Measurements from ENCODE around the gene MSMB. TPM values are rescaled to one million over a fixed set of nuclear protein-coding genes. Genes with fewer than 3 reads are reported as not detected.

MSMB gene
- total and polyA plus RNA-seq, 9 of the 15 experiments (the other 6 are each of a cell fraction or from before 2014, with no cell fraction given), result 0.21 to 0.60 TPM; not detected in 7

- CTCF ChIA-PET (ENCODE audit: low intra/inter-chr PET ratio), result no interaction called here
- no TSS peak for BruUV-seq (replicated peaks)
- WGBS (ENCODE audit: insufficient coverage, low coverage, missing lambda C conversion rate), result 45% methylated on average over 8 of the region's 8 CpGs
- POLR2A ChIA-PET, result no interaction called here
- H4K20me1 ChIP-seq (replicated peaks; ENCODE audit: control insufficient read depth, insufficient read depth, low read length), result no peaks in the 10 kb centered on the region
- in situ Hi-C loops (cut with MboI), result no loop called here
- H3K79me2 ChIP-seq (ENCODE audit: control insufficient read depth, insufficient read depth, low read length), result no peaks in the 10 kb centered on the region
- DNase-seq (ENCODE audit: extremely low read depth in 1 of 4, low spot score in 3 of 4), result no peak
- no peaks in the 10 kb centered on the region for H3K36me3 ChIP-seq (ENCODE audit: control insufficient read depth, insufficient read depth, low read length)
- no peaks in the 10 kb centered on the region for H3K9me1 ChIP-seq (ENCODE audit: control insufficient read depth, insufficient read depth, low read length)
- H3K4me3 ChIP-seq, result no peak overlapping the region
- no peak overlapping the region for H3K9ac ChIP-seq (ENCODE audit: insufficient read depth in 1 of 2, low read depth in 2 of 2, low read length in 2 of 2)
- TF ChIP-seq CBFA2T3 (IDR thresholded peaks at IDR 0.05), result peak; percentile 78
- TF ChIP-seq KAT2B (IDR thresholded peaks at IDR 0.05; ENCODE audit: low read depth, low read length), result no peak
- no peak for TF ChIP-seq KLF6 (CRISPR knock-in tag; IDR thresholded peaks at IDR 0.05; ENCODE audit: borderline replicate concordance)
- TF ChIP-seq RREB1 (CRISPR knock-in tag; IDR thresholded peaks at IDR 0.05), result no peak
- TF ChIP-seq TSC22D4 (tag; IDR thresholded peaks at IDR 0.05), result no peak
- TF ChIP-seq RFX1 (IDR thresholded peaks at IDR 0.05), result peak; percentile 57
- H3K4me1 ChIP-seq (replicated peaks in 1 of 2; ENCODE audit: control insufficient read depth in 2 of 2, insufficient read depth in 2 of 2, low read length in 2 of 2), result peaks cover 12% of the 10 kb centered on the region in 2 experiments
- H3K27ac ChIP-seq (ENCODE audit: extremely low read depth, low read depth, low read length), result no peak overlapping the region
- ATAC-seq, result no peak
- H2AFZ ChIP-seq (ENCODE audit: low read depth, low read length), result no peak overlapping the region
- no peaks in the 10 kb centered on the region for H3K9me3 ChIP-seq (replicated peaks; ENCODE audit: control insufficient read depth, insufficient read depth, low read depth, low read length)
- intact Hi-C loops (cut with micrococcal nuclease), result no loop called here
- FAIRE-seq, result no peak
- no peaks in the 10 kb centered on the region for H3K27me3 ChIP-seq (ENCODE audit: control insufficient read depth in 2 of 2, insufficient read depth in 2 of 2, low read length in 2 of 2)
- H3K4me2 ChIP-seq (ENCODE audit: insufficient read depth, low read length), result no peak overlapping the region
Observed at GRCh38 chr10:46037107-46037825, 8.8 kb downstream of the MSMB start.
